HepG2 (cell line): ENCODE data around the gene CLDND2. TPM values are rescaled to one million over a fixed set of nuclear protein-coding genes. Genes with fewer than 3 reads are reported as not detected.

Experiments used
- HNRNPL ChIP-seq: fragments of 200-400 bp; formaldehyde crosslinking; IDR thresholded peaks from 2 replicates; pipeline ENCODE4 v1.6.1; 2017; ENCODE audit warnings: mild to moderate bottlenecking, low read depth, low read length
- SALL1 ChIP-seq: sonication (generic); formaldehyde crosslinking; IDR thresholded peaks from 2 replicates; pipeline ENCODE4 v1.8.0; 2022; ENCODE audit warnings: mild to moderate bottlenecking, missing genetic modification reagents
- SAP130 ChIP-seq: IDR thresholded peaks from 2 replicates; pipeline ENCODE4 v1.6.1; 2016; ENCODE audit warnings: low read depth
- SRSF9 ChIP-seq: fragments of 200-400 bp; formaldehyde crosslinking; IDR thresholded peaks from 2 replicates; pipeline ENCODE4 v1.6.1; 2018; ENCODE audit warnings: borderline replicate concordance, mild to moderate bottlenecking, low read depth, low read length; ENCODE audit not compliant: insufficient read depth, poor library complexity, severe bottlenecking
- ZNF451 ChIP-seq: sonication (generic); formaldehyde crosslinking; IDR thresholded peaks from 2 replicates; pipeline ENCODE4 v1.5.0; 2020; ENCODE audit warnings: mild to moderate bottlenecking, missing genetic modification reagents
- polyA plus RNA-seq, 8 experiments: library from polyadenylated mRNA; depleted of rRNA in 3 of 8; stranded (reverse) in 7 of 8; unstranded in 1 of 8; fragments of >200 nt; fragmentation: Illumina TruSeq in 4 of 8; extraction: Trizol in 4 of 8; gene quantifications; 2 replicates each; pipeline versions ENCODE4 v1.2.1 to v1.2.3, GENCODE V29; 2011 to 2016; ENCODE audit warnings: low read depth in 4 of 8, missing spikeins in 1 of 8, mixed read lengths in 1 of 8; ENCODE audit not compliant: insufficient read depth in 1 of 8
- total RNA-seq, 5 experiments: library from RNA; depleted of rRNA; stranded (reverse); fragments of >200 nt; fragmentation: Illumina TruSeq; extraction: Trizol; gene quantifications; 2 replicates each; pipeline ENCODE4 v1.2.3, GENCODE V29; 2016; ENCODE audit warnings: low read depth in 1 of 5
- TF ChIP-seq, protein P1 (sequence below): sonication (generic); formaldehyde crosslinking; IDR thresholded peaks from 2 replicates; pipeline ENCODE4 v1.9.0; 2021; ENCODE audit warnings: missing genetic modification reagents, mild to moderate bottlenecking, borderline replicate concordance
- TF ChIP-seq, protein P2 (sequence below): sonication (generic); formaldehyde crosslinking; IDR thresholded peaks from 2 replicates; pipeline ENCODE4 v1.5.1; 2020; ENCODE audit warnings: missing genetic modification reagents, mild to moderate bottlenecking, borderline replicate concordance

CLDND2 gene
- total and polyA plus RNA-seq, 2 of the 13 experiments (the other 11 are each of a cell fraction or from before 2014, with no cell fraction given), result 0.84 to 1.8 TPM

DNA sequence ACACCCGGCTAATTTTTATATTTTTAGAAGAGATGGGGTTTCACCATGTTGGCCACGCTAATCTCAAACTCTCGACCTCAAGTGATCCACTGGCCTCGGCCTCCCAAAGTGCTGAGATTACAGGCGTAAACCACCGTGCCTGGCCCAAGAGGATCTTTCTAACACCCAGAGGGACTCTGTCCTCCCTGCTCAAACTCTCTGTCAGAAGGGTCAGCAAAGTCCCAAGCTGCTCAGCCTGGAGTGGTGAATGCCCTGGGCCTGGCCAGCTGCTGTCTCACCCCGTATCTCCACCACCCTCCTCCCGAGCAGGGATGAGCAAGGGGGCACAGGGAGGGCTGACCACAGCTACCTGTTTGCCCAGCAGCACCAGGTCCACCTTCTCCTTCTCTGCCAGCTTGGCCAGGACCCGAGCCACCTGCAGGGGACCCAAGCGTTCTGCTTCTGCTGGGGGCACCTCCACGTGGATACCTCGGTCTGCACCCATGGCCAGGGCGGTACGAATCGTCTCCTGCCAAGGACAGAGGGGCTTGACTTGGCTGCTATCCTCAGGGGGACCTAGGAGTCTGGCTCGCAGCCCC is 15.9 kb downstream of the CLDND2 start (continued):
- TF ChIP-seq, protein P1, sequence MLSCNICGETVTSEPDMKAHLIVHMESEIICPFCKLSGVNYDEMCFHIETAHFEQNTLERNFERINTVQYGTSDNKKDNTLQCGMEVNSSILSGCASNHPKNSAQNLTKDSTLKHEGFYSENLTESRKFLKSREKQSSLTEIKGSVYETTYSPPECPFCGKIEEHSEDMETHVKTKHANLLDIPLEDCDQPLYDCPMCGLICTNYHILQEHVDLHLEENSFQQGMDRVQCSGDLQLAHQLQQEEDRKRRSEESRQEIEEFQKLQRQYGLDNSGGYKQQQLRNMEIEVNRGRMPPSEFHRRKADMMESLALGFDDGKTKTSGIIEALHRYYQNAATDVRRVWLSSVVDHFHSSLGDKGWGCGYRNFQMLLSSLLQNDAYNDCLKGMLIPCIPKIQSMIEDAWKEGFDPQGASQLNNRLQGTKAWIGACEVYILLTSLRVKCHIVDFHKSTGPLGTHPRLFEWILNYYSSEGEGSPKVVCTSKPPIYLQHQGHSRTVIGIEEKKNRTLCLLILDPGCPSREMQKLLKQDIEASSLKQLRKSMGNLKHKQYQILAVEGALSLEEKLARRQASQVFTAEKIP (CRISPR knock-in tag), result no peak
- TF ChIP-seq SAP130 (CRISPR knock-in tag), result 0 out of 2 replicates have a peak, but pooled peaks have one; percentile 21
- peak; percentile 83; the same call in 1 of the 2 replicates for TF ChIP-seq HNRNPL
- TF ChIP-seq, protein P2, sequence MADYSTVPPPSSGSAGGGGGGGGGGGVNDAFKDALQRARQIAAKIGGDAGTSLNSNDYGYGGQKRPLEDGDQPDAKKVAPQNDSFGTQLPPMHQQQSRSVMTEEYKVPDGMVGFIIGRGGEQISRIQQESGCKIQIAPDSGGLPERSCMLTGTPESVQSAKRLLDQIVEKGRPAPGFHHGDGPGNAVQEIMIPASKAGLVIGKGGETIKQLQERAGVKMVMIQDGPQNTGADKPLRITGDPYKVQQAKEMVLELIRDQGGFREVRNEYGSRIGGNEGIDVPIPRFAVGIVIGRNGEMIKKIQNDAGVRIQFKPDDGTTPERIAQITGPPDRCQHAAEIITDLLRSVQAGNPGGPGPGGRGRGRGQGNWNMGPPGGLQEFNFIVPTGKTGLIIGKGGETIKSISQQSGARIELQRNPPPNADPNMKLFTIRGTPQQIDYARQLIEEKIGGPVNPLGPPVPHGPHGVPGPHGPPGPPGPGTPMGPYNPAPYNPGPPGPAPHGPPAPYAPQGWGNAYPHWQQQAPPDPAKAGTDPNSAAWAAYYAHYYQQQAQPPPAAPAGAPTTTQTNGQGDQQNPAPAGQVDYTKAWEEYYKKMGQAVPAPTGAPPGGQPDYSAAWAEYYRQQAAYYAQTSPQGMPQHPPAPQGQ (CRISPR knock-in tag), result no peak
- TF ChIP-seq ZNF451 (CRISPR knock-in tag), result 0 out of 2 replicates have a peak, but pooled peaks have one; percentile 30
- no peak for TF ChIP-seq SRSF9
- TF ChIP-seq SALL1, result peak; percentile 37; the same call in 1 of the 2 replicates
